AG09319 (cell line): Measurements from ENCODE around the gene SHB.

ENCODE experiments used
- DNase-seq: peaks from one replicate; pipeline ENCODE4 v3.0.0-alpha.2; 2010; ENCODE audit warnings: low read depth; ENCODE audit errors: extremely low read depth
- TF ChIP-seq, protein P1 (sequence below): IDR thresholded peaks from 2 replicates; pipeline ENCODE4 v1.5.1; 2011; ENCODE audit warnings: low read depth, mild to moderate bottlenecking, inconsistent platforms, low read length, moderate library complexity

The SHB gene

DNA sequence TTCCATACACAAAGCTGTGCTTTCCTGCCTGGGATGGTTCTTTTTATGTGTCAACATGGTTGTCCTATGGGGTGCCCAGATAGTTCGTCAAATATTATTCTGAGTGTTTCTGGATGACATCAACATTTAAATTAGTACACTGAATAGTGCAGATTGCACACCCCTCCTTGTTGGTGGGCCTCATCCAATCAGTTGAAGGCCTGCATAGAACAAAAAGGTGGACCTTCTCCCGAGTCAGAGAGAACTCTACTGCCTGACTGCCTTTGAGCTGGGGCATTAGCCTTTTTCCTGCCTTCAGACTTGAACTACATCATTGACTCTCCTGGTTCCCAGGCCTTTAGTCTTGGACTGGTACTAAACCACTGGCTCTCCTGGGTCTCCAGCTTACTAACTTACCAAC lies 80.4 kb downstream of the SHB start:
- DNase-seq = no peak

DNA sequence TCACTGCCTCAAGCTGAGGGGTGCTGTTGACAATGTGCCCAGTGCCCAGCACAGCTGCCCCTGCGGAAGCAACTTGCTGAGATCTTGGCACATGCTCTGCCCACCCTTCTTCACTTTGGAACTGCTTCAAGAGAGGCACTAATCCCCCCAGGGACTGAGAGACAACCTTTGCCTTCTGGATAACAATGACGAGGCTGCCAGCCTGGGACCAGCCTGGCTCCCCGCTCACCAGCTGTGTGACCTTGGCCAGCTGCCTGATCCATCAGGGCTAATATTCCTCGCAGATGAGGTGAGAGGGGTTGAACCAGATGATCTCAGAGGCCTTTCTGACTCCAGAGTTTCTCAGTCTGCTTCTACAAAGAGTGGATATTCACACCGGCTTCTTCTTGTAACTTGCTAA lies 81.0 kb downstream of the SHB start:
- TF ChIP-seq, protein P1, sequence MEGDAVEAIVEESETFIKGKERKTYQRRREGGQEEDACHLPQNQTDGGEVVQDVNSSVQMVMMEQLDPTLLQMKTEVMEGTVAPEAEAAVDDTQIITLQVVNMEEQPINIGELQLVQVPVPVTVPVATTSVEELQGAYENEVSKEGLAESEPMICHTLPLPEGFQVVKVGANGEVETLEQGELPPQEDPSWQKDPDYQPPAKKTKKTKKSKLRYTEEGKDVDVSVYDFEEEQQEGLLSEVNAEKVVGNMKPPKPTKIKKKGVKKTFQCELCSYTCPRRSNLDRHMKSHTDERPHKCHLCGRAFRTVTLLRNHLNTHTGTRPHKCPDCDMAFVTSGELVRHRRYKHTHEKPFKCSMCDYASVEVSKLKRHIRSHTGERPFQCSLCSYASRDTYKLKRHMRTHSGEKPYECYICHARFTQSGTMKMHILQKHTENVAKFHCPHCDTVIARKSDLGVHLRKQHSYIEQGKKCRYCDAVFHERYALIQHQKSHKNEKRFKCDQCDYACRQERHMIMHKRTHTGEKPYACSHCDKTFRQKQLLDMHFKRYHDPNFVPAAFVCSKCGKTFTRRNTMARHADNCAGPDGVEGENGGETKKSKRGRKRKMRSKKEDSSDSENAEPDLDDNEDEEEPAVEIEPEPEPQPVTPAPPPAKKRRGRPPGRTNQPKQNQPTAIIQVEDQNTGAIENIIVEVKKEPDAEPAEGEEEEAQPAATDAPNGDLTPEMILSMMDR = no peak
- no peak for DNase-seq

More for the DNA sequence above, 80.4 kb downstream of the SHB start:
- TF ChIP-seq, protein P1 = no peak

DNA sequence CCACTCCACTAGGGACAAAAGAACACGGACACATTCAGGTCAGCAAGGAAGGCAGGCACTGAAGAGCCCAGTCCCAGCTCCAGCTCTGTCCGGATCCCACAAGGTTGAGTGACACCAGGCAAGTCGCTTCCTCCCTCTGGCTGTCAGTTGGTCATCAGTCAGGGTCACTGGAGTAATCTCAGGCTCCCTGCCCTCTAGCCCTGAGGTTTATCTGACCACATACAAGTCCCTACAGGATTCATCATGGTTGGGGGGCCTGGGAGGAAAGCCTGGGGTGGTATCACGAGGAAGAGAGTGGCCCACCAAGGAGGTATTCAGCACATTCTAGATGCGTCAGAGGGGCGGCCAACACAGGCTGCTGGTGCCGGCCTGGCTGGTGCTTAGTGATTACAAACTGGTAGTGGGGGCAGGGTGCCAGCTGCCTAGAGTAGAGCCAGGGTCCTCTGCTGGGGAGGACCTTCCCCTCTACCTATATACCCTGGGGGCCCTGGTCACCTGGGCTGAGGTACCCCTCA lies 81.5 kb downstream of the SHB start:
- no peak for DNase-seq
- TF ChIP-seq, protein P1 = no peak

DNA sequence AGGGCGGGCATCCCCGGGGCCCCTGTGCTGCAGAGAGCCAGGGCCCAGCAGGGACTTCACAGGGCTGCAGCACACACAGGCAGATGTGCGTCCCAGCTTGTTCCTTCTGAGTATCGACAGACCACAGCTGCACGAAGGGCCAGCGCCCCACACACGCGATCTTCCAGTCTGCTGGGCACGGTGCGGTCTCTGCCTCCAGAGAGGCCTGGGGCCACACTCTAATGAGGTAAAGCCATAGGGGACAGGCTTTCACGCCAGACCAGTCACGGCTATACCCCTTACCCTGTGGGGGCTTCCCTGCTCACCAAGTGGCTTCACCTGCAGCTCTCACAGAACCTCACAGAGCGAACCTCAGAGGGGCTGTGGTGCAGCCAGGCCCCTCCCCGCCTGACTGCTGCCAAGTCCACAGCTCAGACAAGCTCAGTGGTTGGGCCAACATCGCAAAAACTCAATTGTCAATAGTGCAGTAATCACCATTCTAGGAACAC lies 82.2 kb downstream of the SHB start:
- DNase-seq = no peak
- TF ChIP-seq, protein P1 = no peak

DNA sequence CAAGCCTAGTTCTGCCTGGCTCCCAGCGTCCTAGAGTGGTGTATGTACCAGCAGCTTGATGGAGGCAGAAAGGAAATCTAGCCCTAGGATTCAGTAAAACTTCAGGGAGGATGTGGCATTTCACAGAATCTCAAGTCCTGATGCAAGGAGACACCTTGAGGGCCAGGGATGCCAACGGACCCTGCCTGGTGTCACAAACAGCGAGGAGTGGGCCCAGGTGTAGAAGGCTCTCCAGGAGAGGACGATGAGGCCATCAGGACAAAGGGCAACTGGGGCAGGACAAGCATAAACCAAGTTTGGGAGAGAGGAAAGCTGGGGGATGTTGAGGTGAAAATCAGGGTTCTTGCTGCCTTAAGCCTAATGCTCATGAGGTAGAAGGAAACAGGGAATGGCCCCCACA lies 83.0 kb downstream of the SHB start:
- no peak for DNase-seq
- TF ChIP-seq, protein P1 = no peak

DNA sequence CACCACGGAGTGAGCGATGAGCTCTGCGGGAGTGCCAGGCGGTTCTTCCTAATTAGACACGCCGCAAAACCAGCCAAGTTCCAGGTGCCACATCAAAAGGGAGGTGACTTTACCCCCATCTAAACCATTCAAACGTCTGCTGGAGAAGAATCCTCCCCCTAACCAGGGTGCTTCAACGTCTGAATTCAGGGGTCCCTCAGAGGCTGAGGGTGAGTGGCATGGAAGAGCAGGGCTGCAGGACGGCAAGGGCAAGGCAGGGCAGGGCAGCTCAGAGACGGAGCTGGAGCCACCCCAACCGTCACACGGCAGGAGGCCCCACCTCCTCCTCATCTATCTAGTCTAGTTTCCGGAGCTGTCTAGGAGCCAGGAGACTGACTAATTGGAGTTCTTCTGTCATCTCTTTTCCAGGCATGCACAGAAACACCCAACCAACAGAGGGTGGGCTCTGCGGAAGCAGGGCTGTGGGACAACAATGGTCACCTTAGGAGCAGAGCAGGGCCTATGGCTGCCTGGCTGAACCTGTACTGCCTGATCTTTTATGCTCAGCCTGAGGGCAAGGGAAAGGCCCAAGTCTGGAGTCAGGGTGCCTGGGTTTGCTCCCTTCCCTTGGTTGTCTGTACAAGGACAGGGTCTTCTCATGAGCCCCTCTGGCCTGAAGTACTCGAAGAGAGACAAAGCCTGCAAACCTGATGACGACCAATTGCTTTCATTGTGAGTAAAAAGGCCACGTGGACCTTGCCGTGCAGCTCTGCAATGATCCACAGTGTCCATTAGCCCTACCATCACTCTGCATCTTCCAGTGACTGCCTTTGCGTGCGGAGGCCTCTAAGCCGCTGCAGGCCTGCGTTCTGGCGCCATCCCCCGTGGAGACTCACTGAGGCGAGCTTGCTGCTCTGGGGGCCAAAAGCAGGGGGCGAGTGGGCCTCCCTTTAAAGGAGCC lies 84.1 kb downstream of the SHB start:
- TF ChIP-seq, protein P1 = no peak
- DNase-seq = no peak

DNA sequence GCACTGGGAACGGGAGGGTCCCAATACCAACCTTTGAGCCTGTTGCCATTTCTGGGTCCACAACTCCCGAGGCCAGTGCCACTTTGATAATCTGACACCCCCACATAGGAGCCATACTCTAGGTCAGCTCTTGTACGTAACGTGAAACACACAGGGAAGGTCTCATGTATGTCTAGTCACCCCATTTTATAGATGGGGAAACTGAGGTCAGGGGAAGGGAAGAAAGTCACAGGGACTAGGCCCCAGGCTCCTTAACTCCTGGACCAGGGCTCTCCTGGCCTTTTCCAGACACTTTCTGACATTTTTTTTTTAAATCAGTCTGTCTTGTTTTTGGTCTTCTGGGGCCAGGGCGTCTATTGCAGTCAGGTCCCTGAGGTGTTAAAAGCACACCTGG lies 84.8 kb downstream of the SHB start:
- TF ChIP-seq, protein P1 = no peak
- DNase-seq = no peak
